ENCODE measurements around the gene PRKCB.

DNA sequence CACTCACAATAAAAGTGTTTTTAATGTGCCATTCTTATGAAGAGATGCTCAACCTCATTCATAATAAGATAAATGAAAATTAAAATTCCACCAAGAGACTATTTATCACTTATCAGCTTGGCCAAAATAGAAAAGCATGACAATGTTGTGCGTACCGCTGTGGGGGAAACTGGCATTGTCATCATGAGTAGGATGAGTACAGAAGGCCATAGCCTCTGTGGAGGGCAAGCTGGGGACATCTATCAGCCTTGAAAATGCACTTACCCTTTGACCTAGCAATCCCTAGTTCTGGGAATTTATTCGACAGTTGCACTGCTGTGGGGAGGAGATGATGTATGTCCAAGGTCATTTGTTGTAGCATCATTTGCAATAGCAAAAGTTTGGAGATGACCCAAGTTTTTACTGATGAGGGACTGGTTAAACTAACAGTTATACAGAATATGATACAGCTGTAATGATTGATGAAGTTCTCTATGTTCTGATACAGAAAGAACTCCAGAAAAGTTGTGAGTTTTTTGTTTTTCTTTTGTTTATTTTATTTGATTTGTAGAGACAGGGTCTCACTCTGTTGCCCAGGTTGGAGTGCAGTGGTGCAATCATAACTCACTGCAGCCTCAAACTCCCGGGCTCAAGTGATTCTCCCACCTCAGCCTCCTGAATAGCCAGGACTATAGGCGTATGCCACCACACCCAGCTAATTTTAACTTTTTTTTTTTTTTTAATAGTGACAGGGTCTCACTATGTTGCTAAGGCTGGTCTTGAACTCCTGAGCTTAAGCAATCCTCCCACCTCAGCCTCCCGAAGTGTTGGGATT lies 13.7 kb upstream of the PRKCB start:
- no peak for TF ChIP-seq EZH2phosphoT487 (IDR thresholded peaks at IDR 0.05; ENCODE audit: low read depth)
- TF ChIP-seq, protein P1, sequence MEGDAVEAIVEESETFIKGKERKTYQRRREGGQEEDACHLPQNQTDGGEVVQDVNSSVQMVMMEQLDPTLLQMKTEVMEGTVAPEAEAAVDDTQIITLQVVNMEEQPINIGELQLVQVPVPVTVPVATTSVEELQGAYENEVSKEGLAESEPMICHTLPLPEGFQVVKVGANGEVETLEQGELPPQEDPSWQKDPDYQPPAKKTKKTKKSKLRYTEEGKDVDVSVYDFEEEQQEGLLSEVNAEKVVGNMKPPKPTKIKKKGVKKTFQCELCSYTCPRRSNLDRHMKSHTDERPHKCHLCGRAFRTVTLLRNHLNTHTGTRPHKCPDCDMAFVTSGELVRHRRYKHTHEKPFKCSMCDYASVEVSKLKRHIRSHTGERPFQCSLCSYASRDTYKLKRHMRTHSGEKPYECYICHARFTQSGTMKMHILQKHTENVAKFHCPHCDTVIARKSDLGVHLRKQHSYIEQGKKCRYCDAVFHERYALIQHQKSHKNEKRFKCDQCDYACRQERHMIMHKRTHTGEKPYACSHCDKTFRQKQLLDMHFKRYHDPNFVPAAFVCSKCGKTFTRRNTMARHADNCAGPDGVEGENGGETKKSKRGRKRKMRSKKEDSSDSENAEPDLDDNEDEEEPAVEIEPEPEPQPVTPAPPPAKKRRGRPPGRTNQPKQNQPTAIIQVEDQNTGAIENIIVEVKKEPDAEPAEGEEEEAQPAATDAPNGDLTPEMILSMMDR (IDR thresholded peaks at IDR 0.05; ENCODE audit: low read depth, low read length): no peak

Data from OCI-LY3 (cell line).